ENCODE measurements around the gene ARHGEF12. TPM values are rescaled to one million over a fixed set of nuclear protein-coding genes. Genes with fewer than 3 reads are reported as not detected.

ARHGEF12 gene
- polyA plus RNA-seq, 3 donors = 0.25 to 0.87 (median 0.27) TPM

DNA sequence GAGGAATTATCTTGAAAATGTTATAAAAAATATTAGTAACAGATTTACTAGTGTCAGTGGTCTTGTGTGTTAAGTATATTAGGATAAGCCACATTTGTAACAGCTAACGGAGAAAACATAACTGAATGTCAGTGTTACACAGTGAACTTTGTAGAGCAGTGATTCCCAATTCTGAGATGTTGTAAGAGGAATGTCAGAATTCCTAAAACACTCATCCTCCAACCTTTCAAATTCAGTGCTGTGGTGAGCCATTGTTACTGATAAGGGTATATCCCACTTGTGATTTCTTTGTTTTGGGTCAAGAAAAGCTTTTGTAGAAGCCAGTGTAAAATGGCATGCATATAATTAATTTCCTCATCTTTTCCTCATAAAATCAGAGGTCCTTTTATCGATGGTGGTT lies 61.9 kb downstream of the ARHGEF12 start:
- Mint-ChIP-seq H3K27ac (no peak overlapping the region), H3K4me1 (peaks cover 2% of the 10 kb centered on the region), H3K36me3 (no peaks in the 10 kb centered on the region), H3K9me3 (peaks cover 0 to 5% (median 2%) of the 10 kb centered on the region in 7 donors), H3K4me3 (no peak overlapping the region), H3K27me3 (ENCODE audit: low read depth in 3 of 3) (peaks cover 12 to 36% (median 35%) of the 10 kb centered on the region in 3 donors)
- no peak for DNase-seq
- H3K9ac ChIP-seq (ENCODE audit: insufficient read depth, low read length, poor library complexity, severe bottlenecking) = no peak overlapping the region
- H3K27ac ChIP-seq (ENCODE audit: low read depth in 1 of 2, low read length in 2 of 2) = no peak overlapping the region
- no peak overlapping the region for H3K4me2 ChIP-seq (replicated peaks; ENCODE audit: extremely low read depth, low read length, poor library complexity, severe bottlenecking)
- H3K4me3 ChIP-seq (replicated peaks in 1 of 3; ENCODE audit: low read depth in 2 of 3, low read length in 3 of 3) = no peak overlapping the region
- H3K27me3 ChIP-seq (ENCODE audit: control insufficient read depth in 2 of 2, insufficient read depth in 2 of 2, low read length in 2 of 2) = peaks cover 32 to 52% of the 10 kb centered on the region in 2 donors
- no peaks in the 10 kb centered on the region for H3K79me2 ChIP-seq (ENCODE audit: insufficient read depth, low read length)
- no peaks in the 10 kb centered on the region for H3K4me1 ChIP-seq (ENCODE audit: control insufficient read depth in 1 of 2, insufficient read depth in 2 of 2, low read length in 2 of 2)
- H3K9me3 ChIP-seq (replicated peaks in 1 of 2; ENCODE audit: control insufficient read depth in 1 of 2, insufficient read depth in 1 of 2, low read length in 2 of 2) = no peaks in the 10 kb centered on the region
- no CpG with 5 or more reads among the region's 2 CpGs for WGBS (ENCODE audit: insufficient coverage)
- no peaks in the 10 kb centered on the region for H4K20me1 ChIP-seq (ENCODE audit: insufficient read depth, low read length)
- intact Hi-C loops (cut with micrococcal nuclease) = no loop called here
- no peak overlapping the region for H2AFZ ChIP-seq (ENCODE audit: insufficient read depth, low read depth, low read length, poor library complexity, severe bottlenecking)
- no peaks in the 10 kb centered on the region for H3K36me3 ChIP-seq (replicated peaks in 1 of 2; ENCODE audit: control insufficient read depth in 1 of 2, insufficient read depth in 2 of 2, low read length in 2 of 2)
- TF ChIP-seq CTCF (IDR thresholded peaks at IDR 0.05) = no peak

GRCh38 chr11:120399307-120399706 lies 63.1 kb downstream of the ARHGEF12 start:
- Mint-ChIP-seq H3K9me3 (peaks cover 0 to 5% (median 2%) of the 10 kb centered on the region in 7 donors), H3K36me3 (no peaks in the 10 kb centered on the region), H3K4me1 (peaks cover 2% of the 10 kb centered on the region), H3K4me3 (no peak overlapping the region), H3K27ac (no peak overlapping the region), H3K27me3 (ENCODE audit: low read depth in 3 of 3) (peaks cover 13 to 40% (median 37%) of the 10 kb centered on the region in 3 donors)
- no peaks in the 10 kb centered on the region for H3K9me3 ChIP-seq (replicated peaks in 1 of 2; ENCODE audit: control insufficient read depth in 1 of 2, insufficient read depth in 1 of 2, low read length in 2 of 2)
- H3K4me3 ChIP-seq (replicated peaks in 1 of 3; ENCODE audit: low read depth in 2 of 3, low read length in 3 of 3) = no peak overlapping the region
- intact Hi-C loops (cut with micrococcal nuclease) = no loop called here
- TF ChIP-seq CTCF (IDR thresholded peaks at IDR 0.05) = no peak
- peaks cover 37 to 54% of the 10 kb centered on the region in 2 donors for H3K27me3 ChIP-seq (ENCODE audit: control insufficient read depth in 2 of 2, insufficient read depth in 2 of 2, low read length in 2 of 2)
- H3K4me1 ChIP-seq (ENCODE audit: control insufficient read depth in 1 of 2, insufficient read depth in 2 of 2, low read length in 2 of 2) = no peaks in the 10 kb centered on the region
- no peaks in the 10 kb centered on the region for H3K36me3 ChIP-seq (replicated peaks in 1 of 2; ENCODE audit: control insufficient read depth in 1 of 2, insufficient read depth in 2 of 2, low read length in 2 of 2)
- no peaks in the 10 kb centered on the region for H4K20me1 ChIP-seq (ENCODE audit: insufficient read depth, low read length)
- H3K9ac ChIP-seq (ENCODE audit: insufficient read depth, low read length, poor library complexity, severe bottlenecking) = no peak overlapping the region
- no peaks in the 10 kb centered on the region for H3K79me2 ChIP-seq (ENCODE audit: insufficient read depth, low read length)
- 100% methylated on average over 1 of the region's 2 CpGs for WGBS (ENCODE audit: insufficient coverage)
- DNase-seq = no peak
- H2AFZ ChIP-seq (ENCODE audit: insufficient read depth, low read depth, low read length, poor library complexity, severe bottlenecking) = no peak overlapping the region
- no peak overlapping the region for H3K27ac ChIP-seq (ENCODE audit: low read depth in 1 of 2, low read length in 2 of 2)
- no peak overlapping the region for H3K4me2 ChIP-seq (replicated peaks; ENCODE audit: extremely low read depth, low read length, poor library complexity, severe bottlenecking)
